ENCODE results near the gene LCN12. TPM values are rescaled to one million over a fixed set of nuclear protein-coding genes. Genes with fewer than 3 reads are reported as not detected.

LCN12 gene
- total and polyA plus RNA-seq, 12 donors = 0.74 to 17.9 (median 6.8) TPM

DNA sequence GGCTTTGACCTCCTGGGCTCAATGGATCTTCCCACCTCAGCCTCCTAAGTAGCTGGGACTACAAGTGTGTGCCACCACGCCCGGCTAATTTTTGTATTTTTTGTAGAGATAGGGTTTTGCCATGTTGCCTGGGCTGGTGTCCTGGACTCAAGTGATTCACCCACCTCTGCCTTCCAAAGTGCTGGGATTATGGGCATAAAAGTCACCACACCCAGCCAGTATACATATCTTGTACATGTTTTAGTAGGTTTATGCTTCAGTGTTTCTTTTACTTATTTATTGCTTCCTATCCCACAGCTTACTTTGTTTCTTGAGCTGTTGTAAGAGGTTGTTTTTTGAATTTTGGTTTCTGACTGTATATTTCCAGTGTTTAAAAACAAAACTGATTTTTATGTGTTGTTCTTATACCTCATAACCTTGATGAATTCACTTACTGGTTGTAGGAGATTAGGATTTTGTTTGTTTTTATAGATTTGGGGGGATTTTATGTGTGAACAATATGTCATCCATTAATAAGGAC is 20.4 kb upstream of the LCN12 start:
- intact Hi-C loops (cut with DNase I) = loop anchor here in 1 of 10 donors (10.0 kb wide), 1 partner anchor 47 kb away; the partner anchor contains the start of gene TRAF2
- ATAC-seq (no peak), DNase-seq (no peak)
- 96 to 99% methylated on average over 2 of the region's 2 CpGs for WGBS, 2 donors
- H3K4me1 ChIP-seq = peaks cover 8 to 41% (median 33%) of the 10 kb centered on the region in 9 donors
- no peak overlapping the region for H3K4me3 ChIP-seq
- H3K27me3 ChIP-seq = no peaks in the 10 kb centered on the region
- peaks cover 0 to 4% (median 0%) of the 10 kb centered on the region in 11 donors for H3K9me3 ChIP-seq
- peak overlapping the region in 1 of 10 donors; percentile 19 for H3K27ac ChIP-seq
- H3K36me3 ChIP-seq = peaks cover 0 to 11% (median 0%) of the 10 kb centered on the region in 9 donors
- TF ChIP-seq, protein P1, sequence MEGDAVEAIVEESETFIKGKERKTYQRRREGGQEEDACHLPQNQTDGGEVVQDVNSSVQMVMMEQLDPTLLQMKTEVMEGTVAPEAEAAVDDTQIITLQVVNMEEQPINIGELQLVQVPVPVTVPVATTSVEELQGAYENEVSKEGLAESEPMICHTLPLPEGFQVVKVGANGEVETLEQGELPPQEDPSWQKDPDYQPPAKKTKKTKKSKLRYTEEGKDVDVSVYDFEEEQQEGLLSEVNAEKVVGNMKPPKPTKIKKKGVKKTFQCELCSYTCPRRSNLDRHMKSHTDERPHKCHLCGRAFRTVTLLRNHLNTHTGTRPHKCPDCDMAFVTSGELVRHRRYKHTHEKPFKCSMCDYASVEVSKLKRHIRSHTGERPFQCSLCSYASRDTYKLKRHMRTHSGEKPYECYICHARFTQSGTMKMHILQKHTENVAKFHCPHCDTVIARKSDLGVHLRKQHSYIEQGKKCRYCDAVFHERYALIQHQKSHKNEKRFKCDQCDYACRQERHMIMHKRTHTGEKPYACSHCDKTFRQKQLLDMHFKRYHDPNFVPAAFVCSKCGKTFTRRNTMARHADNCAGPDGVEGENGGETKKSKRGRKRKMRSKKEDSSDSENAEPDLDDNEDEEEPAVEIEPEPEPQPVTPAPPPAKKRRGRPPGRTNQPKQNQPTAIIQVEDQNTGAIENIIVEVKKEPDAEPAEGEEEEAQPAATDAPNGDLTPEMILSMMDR (IDR thresholded peaks at IDR 0.05) = no peak

DNA sequence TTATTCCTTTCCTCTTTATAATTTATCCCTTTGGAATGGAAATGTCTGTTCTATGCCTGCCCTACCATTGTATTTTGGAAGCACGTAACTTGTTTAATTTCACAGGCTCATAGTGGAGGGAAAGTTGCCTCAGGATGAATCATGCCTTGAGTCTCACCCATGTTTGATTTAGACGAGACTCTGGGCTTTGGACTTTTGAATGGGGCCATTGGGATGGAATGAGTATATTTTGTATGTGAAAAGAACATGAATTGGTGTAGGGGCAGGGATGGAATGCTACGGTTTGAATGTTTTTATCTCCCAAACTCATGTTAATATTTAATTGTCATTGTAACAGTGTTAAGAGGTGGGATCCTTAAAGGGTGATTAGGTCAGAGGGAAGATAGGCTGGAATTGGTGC is 17.8 kb upstream of the LCN12 start:
- H3K4me3 ChIP-seq = no peak overlapping the region
- no peak for DNase-seq
- ATAC-seq = no peak
- peaks cover 2 to 17% (median 11%) of the 10 kb centered on the region in 9 donors for H3K4me1 ChIP-seq
- WGBS, 2 donors = 96 to 97% methylated on average over 3 of the region's 3 CpGs
- H3K27me3 ChIP-seq = no peaks in the 10 kb centered on the region
- H3K36me3 ChIP-seq = peaks cover 0 to 13% (median 0%) of the 10 kb centered on the region in 9 donors
- H3K27ac ChIP-seq = no peak overlapping the region
- intact Hi-C loops (cut with DNase I) = loop anchor here in 1 of 10 donors (10.0 kb wide), 1 partner anchor 49 kb away; the partner anchor contains the start of gene TRAF2
- TF ChIP-seq, protein P1 (IDR thresholded peaks at IDR 0.05) = no peak
- peaks cover 0 to 4% (median 0%) of the 10 kb centered on the region in 11 donors for H3K9me3 ChIP-seq

DNA sequence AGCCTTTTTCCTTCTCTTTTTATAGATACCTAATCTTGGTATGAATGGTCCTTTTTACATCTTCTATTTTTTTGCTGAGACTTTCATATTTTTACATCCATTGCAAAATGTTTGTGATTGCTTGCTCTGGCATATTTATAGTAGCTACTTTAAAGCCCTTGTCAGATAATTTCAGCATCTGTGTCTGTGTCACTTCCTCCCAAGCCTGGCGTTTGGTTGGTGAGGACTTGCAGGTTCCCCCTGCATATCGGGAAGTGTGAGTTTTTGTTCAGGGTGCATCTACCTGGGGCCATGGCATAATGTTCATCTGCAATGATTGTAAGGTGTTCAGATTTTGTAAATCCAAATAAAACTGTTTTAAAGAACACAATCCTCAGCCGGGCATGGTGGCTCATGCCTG is 16.4 kb upstream of the LCN12 start:
- intact Hi-C loops (cut with DNase I) = loop anchor here in 1 of 10 donors (10.0 kb wide), 1 partner anchor 51 kb away; the partner anchor contains the start of gene TRAF2
- ATAC-seq (no peak), DNase-seq (no peak)
- Histone ChIP-seq H3K27me3 (no peaks in the 10 kb centered on the region), H3K27ac (no peak overlapping the region), H3K9me3 (peaks cover 0 to 4% (median 0%) of the 10 kb centered on the region in 11 donors), H3K36me3 (peaks cover 0 to 26% (median 6%) of the 10 kb centered on the region in 9 donors), H3K4me3 (no peak overlapping the region), H3K4me1 (peaks cover 0 to 17% (median 9%) of the 10 kb centered on the region in 9 donors)
- 69 to 80% methylated on average over 3 of the region's 3 CpGs for WGBS, 2 donors
- TF ChIP-seq, protein P1 (IDR thresholded peaks at IDR 0.05) = no peak

DNA sequence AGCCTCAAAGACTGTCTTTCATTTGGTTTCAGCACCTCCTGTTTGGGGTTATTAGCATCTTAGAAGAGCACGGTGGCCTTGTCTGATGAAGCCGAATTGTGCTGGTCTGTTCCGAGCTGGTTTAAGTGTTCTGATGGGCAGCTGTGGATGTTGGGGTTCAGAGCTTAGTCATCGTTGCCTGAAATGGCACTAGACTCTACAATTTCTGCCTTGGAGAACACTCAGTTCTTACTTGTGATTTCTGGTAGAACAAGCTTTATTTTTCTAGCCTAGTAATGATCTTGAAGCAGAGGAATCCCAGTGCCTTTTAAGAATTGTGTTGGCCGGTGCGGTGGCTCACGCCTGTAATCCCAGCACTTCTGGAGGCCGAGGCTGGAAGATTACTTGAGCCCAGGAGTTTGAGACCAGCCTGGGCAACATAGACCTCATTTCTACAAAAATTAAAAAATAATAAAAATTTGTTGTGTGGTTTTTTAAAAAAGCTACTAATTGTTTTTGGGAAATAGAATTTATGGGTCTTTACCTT is 15.4 kb upstream of the LCN12 start:
- TF ChIP-seq, protein P1 (IDR thresholded peaks at IDR 0.05) = no peak
- DNase-seq = no peak
- ATAC-seq = no peak
- H3K36me3 ChIP-seq = peaks cover 8 to 37% (median 16%) of the 10 kb centered on the region in 9 donors
- H3K9me3 ChIP-seq = no peaks in the 10 kb centered on the region
- intact Hi-C loops (cut with DNase I) = loop anchor here in 1 of 10 donors (10.0 kb wide), 1 partner anchor 52 kb away; the partner anchor contains the start of gene TRAF2
- no peak overlapping the region for H3K4me3 ChIP-seq
- 91 to 94% methylated on average over 8 of the region's 8 CpGs for WGBS, 2 donors
- no peaks in the 10 kb centered on the region for H3K27me3 ChIP-seq
- no peak overlapping the region for H3K27ac ChIP-seq
- peaks cover 0 to 26% (median 11%) of the 10 kb centered on the region in 9 donors for H3K4me1 ChIP-seq

Data from heart right ventricle (tissue), 16 donors.